Measurements from ENCODE around the gene HECA.
"Not testable (repeated sequence)": the region's sequence is repeated elsewhere in the genome, so short reads cannot be mapped to it uniquely, and the experiment has no call there.

HECA gene, protein sequence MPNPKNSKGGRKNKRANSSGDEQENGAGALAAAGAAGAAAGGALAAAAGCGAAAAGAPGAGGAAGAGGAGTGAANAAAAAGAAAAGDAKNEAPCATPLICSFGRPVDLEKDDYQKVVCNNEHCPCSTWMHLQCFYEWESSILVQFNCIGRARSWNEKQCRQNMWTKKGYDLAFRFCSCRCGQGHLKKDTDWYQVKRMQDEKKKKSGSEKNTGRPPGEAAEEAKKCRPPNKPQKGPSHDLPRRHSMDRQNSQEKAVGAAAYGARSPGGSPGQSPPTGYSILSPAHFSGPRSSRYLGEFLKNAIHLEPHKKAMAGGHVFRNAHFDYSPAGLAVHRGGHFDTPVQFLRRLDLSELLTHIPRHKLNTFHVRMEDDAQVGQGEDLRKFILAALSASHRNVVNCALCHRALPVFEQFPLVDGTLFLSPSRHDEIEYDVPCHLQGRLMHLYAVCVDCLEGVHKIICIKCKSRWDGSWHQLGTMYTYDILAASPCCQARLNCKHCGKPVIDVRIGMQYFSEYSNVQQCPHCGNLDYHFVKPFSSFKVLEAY

DNA sequence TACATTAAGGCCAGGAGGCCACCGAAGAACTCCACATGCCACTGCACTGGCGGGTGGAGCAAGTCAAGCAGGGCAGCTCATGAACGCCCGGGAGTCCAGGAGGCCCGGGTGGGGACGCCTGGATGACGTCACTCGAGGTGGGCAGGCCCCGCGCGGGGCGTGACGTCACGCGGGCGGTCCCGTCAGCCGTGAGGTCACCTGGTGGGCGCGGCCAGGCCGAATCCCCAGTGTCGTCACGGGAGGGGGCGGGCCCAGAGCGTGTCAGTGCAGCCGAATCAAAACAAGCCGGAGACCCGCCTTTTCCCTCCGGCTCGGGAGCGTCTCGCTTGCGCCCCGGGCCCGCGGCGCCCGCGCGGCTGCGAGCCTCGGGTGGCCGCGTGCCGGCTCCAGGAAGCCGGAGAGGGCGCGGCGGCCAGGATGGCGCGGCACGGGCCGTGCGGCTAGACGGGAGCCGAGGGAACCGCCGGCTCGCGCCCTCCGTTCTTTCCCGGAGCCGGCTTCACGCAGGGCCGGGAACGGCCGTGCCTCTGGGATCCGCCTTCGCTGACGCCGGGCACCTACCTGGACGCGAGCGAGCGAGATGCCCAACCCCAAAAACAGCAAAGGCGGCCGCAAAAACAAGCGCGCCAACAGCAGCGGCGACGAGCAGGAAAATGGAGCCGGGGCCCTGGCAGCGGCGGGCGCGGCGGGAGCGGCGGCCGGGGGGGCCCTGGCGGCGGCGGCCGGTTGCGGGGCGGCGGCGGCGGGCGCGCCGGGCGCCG lies at the start of gene HECA:
Gene HECA, plus strand, starts transcription at position 264 of the 761 bp plus-strand sequence. Its CDS starts 317 bp downstream, at position 581.
- DNase-seq: peak; percentile 99

DNA sequence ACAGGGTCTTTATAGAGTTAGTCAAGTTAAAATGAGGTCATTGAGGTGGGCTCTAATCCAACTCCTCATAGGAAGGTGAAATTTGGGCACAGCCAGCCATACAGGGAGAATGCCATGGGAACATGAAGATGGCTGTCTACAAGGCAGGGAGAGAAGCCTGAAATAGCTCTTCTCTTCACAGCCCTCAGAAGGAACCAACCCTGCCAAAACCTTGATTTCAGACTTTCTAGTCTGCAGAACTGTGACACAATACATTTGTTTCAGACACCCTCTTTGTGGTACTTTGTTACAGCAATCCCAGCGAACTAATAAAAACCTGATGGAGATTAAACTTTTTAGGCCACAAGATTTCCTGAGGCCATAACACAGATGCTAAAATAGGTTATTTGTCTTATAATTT lies 43.1 kb upstream of the HECA start:
- DNase-seq: no peak

DNA sequence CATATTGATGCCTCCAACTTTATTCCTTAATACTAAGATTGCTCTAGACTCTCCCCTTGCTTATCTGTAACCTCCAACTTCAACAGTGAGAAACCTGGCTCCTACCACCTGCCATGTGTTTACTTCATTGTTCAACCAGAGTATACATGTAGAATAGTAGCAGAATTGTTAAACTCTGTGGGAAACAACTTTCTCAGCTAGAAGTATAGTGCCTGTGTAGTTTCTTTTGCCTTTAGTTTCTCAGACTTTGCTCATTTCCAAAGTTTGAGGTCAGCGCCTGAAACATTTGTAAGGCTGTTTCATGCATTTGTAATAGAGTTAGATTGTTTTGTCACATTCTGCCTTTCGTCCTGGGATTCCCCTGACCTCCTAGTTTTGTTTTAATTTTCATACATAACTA lies 34.9 kb upstream of the HECA start:
- DNase-seq: no peak

DNA sequence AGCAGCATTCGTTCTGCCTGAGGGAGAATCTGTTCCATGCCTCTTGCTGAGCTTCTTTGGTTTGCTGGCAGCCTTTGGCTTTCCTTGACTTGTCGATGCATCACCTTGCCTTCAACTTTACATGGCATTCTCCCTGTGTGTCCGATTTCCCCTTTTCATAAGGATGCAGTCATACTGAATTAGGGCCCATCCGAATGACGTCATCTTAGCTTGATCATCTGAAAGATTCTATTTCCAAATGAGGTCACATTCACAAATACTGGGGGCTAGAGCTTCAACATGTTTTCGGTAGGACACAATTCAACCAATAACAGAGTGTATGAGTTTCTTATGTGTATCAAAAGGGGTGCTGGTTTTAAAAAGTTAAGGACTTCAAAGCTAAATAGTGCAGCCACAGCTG lies 27.8 kb upstream of the HECA start:
- DNase-seq: no peak

DNA sequence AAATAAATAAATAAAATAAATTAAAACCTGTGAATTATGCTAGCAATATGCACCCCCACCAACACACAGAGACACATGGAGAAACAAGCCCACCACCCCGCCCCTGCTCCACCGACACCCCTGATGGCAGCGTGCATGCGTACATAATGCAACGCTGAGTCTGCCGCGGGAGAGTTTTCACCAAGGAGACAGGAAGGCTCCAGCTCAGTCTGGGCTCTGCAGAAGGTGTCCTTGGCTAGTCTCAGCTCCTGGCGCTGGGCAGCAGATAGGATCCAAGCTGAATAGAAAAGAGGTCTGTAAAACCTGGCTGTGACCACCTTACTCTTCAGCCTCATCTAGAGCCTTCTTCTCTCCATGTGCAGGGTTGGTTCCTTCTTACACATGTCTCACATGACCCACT lies 26.5 kb upstream of the HECA start:
- no peak for DNase-seq

DNA sequence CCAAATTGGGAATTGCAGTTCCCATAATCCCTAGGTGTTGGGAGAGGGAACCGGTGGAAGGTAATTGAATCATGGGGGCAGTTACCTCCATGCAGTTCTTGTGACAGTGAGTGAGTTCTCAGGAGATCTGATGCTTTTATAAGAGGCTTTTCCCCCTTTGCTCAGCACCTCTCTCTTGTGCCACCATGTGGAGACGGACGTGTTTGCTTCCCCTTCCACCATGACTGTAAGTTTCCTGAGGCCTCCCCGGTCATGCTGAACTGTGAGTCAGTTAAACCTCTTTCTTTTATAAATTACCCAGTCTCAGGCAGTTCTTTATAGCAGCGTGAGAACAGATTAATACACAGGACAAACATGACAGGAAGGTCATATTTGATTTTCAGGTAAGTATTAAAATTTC lies 25.3 kb upstream of the HECA start:
- no peak for DNase-seq

DNA sequence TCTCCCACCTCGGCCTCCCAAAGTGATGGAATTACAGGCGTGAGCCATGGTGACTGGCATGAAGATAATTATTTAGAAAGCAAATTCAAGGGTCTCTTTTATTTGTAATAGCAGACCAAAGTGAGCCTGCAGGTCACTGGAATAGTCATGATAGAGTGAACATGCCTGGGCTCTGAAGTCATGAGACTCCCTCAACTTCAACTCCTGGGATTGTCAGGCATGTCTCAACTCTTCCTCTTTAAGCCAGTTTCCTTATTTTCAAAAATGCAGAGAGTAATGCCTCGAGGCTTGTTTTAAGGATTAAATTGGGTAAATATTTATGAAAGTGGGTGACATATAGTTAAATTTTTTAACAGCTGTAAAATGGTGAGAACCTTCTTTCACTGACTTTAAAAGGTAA lies 22.7 kb upstream of the HECA start:
- DNase-seq: no peak

DNA sequence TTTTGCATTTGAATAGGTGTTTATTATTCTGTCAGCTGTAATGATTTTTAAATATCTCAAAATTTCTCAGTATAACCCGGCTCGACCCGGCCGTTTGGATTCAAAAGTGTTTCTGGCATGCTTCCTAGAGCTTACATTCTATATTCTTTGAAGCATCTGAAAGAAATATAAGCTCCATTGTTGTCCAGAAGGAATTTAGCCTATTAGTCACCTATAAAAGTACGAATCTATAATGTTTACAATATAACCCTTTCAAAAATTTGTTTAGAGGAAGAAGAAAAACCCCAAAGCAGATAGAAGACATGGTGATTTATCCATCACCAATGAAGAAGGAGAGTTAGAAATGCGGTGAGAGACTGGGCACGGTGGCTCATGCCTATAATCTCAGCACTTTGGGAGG lies 22.3 kb upstream of the HECA start:
- no peak for DNase-seq

DNA sequence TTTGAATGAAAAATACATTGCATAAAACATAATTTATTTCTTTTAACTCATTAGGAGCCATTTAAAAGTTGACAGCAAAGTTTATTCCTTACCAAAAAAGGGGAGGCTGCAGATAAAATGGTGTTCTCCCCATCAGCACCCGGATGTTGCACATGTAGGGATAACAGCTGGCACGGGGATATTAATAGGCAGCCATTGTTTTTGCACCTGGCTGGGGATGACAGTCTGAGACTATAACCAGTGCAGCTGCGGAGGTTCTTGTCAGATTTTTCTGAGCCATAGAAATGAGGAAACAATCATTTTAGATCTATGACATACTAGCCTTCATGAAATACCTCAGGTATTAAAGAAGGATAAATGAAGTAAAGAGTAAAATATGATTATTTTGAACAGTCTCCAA lies 20.1 kb upstream of the HECA start:
- DNase-seq: no peak

DNA sequence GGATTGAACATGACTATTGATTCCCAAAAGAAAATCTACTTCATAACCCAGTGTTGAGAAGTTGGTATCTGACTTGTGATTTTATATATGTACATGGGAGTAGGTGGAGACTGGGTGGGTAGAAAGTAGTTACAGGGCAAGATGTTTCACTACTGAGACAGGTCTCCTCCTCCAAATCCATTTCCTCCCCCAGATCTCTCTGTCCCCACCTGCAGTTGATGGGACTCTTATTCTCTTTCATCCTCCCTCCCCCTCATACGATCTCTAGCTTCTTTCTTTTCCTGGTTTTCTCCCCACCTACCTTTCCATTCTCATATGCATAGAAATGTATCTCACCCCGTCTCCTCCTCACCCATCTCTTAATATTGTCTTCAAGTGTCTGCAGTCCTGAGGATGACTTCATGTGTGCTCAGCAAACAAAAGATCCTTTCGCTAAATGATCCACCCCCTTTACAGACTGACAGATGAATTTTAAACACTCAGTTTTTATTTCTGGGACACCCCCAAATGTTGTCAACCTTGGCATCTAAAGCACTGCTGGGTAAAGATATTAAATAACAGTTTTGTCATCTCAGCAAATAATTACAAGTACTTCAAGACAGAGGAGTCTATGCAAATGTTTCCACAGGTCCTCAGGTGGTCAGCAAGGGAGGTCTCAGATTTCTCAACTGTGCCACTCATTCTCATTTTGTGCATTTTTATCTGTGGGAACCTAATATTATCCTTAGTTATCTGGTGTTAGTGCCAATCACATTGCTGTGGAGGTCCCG lies 18.7 kb upstream of the HECA start:
- no peak for DNase-seq

DNA sequence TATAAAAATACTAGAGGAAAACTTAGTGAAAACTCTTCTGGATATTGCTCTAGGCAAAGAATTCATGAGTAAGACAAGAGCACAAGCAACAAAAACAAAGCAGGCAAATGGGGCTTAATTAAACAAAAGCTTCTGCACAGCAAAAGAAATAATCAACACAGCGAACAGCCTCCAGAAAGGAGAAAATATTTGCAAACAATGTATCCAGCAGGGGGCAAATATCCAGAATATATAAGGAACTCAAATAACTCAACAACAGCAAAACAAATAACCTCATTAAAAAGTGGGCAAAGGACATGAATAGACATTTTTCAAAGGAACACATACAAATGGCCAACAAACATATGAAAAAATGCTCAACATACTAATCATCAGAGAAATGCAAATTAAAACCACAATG lies 17.1 kb upstream of the HECA start:
- DNase-seq: no peak

DNA sequence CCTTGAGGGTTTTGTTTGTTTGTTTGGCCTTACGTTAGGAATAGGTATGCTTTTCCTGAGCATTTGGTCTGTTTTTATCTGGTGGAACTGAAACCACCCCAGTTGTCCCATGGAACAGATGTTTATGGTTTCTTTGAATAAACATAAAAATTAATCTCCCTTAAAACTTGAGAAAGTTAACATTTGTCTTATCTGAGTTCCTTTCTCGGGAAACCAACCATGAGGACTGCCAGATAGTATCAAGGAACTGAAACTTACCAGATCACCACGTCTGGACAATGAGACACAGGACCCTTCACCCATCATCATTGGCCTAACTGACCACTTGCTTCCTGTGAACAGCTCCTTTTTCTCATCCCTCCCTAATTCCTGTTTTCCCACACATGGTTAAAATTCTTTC lies 15.3 kb upstream of the HECA start:
- DNase-seq: no peak

DNA sequence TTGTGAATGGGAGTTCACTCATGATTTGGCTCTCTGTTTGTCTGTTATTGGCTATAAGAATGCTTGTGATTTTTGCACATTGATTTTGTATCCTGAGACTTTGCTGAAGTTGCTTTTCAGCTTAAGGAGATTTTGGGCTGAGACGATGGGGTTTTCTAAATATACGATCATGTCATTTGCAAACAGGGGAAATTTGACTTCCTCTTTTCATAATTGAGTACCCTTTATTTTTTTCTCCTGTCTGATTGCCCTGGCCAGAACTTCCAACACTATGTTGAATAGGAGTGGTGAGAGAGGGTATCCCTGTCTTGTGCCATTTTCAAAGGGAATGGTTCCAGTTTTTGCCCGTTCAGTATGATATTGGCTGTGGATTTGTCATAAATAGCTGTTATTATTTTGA lies 12.1 kb upstream of the HECA start:
- DNase-seq: not testable (repeated sequence)

DNA sequence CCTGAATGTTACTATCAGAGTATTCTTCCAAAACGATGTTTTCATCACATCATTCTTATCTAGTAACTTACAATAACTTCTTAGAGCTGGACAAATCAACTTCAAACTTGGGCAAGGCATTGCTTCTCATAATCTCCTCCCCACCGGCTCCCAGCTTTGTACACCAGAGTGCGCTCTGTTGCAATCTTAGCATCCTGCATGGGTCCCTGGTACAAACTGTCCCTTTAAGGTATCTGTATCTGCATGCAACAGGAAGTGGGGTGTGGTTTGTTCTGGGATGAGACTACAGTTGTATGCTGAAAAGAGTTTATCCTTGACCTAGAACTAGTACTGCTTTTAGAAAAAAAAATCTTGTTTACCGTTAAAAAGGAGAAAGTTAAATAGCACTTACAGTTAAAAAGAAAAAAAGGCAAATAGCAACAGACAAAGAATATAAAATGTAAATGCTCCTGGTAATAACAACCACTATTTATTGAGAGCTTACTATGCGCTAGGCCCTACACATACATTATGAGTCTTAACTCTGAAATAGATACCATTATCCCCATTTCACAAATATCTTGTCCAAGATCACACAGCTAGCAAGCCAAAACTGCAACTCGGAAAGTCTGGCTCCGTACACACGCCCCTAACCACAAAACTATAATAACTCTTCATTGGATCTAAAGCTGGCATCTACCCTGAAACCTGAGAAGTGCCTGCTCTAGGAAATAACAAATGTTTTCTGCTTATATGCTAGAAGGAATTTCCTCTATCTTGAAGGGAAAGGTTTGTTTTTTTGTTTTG lies 9.8 kb upstream of the HECA start:
- peak; percentile 64 for DNase-seq

DNA sequence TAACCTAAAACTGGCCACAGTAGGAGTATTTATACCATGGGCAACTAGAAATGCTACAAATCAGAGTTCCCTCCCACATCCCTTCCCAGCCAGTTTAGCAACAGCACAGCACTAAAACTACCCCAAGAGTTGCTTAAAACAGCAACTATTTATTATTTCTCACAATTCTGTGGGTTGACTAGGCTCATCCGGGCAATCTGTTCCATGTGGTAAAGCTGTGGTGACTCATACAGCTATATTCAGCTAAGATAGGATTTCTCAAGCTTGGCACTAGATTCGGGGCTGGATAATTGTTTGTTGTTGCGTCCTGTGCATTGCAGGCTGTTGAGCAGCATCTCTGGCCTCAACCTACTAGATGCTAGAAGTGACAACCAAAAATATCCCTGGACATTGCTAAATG lies 8.6 kb upstream of the HECA start:
- DNase-seq: no peak

DNA sequence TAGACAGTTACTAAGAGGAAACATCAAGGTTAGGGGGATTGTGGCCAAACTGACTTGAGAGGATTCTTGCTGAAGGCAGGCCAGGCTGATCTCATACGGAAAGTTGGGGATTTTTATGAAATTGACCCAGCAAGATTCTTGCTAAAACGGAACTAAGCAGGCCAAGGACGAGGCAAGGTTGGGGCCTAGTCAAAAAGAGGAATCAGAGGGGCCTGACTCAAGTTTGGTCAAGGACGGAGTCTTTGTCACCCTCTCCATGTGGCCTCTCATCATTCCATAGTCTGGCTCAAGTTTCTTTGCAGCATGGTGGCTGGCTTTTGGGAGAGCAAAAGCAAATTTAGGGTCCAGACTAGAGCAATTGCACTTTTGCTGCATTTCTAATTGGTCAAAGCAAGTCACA lies 7.9 kb upstream of the HECA start:
- DNase-seq: no peak

DNA sequence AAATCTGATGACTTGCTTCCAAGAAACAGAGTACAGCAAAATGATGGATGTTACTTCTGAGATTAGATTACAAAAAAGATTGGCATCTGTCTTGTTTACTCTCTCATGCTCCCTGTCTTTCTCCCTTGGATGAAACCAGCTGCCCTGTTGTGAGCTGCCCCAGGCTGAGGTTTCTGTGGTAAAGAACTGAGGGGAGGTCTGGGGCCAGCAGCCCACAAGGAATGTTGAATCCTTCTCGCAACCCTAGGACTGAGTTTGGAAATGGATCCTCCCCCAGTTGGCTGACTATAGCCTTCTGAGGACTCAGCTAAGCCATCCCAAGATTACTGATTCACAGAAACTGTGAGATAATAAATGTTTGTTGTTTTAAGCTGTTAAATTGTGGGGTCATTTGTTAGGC lies 5.6 kb upstream of the HECA start:
- no peak for DNase-seq

DNA sequence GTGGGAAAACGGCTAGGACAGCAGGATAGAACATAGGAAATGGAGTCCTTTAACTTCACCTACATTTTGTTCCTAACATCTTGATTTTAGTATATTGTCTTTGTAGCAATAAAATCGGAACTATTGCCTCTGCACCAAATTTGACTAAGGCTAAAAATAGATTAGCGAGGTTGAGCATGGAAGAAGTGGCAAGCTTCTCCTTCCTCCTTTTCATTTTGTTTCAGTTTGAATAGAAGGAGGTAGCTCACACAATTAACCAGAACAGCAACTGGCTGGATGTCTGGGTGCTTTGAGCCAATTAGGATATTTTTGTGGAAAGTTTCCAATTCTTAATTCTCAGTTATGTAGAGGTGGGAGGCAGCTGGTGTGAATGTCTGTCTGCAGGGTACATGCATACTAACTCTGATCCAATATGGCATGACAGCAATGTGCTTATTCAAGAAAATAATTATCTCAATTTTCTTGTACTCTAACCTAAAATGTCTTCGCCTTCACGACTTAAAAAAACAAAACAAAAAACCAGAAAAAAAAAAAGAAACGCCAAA lies 3.1 kb upstream of the HECA start:
- no peak for DNase-seq

DNA sequence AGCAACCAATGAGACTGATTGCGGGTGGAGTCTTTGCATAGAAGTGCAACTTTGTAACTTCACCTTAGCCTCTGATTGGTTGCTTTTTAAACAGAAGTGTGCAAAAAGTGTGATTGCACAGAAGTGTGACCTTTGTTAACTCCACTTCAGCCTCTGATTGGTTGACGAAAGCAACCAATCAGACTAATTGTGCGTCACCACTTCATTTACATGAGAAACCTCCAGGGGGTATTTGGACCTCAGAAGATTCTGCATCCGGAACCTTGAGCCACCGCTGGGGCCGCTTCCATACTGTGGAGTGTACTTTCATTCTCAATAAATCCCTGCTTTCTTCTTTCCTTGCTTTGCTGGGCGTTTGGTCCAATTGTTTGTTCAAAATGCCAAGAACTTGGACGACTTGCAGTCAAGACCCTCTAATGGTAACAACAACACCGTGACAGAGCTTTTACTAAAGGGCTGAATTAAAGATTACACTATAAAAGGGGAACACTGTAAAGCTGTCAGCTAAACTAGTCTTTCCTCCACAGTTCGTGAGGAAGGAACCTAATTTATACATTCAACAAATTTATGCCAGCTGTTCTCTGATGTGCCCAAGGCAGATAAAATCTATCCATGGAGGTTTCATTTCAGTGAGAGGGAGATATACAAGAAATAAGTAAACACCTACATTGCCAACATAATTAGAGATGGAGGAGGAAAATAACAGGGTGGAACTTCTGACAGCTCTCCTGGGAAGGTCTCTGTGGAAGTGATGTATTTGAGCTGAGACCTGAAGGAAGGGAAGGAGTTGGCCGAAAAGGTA lies 1.4 kb upstream of the HECA start:
- DNase-seq: no peak

DNA sequence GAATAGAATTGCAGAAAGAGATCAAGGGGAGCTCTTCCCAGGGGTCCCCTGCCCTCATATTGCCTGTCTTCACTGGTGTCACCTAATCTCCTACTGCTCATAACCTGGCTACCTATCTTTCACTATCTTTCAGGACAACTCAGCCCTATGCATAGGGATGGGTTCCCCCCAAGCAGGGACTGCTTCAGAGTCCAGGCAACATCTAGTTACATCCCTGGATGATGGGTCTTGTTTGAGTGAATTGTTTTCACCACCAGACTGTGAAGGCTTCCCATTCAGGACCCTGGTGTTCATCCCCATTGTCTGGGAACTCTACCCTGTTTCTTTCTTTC lies 850 bp upstream of the HECA start:
- DNase-seq: no peak
